ENCODE results near the gene CCDC24.

DNA sequence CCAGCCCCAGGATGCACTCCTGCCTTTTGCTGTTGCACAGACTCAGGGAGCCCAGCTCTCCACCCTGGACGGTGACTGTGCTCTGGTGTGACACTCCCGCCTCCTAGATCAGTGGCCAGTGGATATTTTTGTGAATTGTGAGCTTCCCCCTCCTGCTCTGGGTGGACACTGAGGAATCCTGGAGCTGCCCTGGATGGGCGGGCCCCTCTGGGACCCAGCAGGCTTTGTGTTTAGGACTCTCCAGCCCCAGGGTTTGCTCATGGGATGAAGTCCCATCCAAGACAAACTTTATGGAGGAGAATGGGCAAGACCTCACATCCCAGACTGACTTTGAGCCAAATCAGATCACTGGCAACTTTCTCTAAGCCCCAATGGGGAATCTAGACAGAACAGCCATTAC, 23.8 kb downstream of the CCDC24 start:
- TF ChIP-seq POLR2AphosphoS5 (IDR thresholded peaks at IDR 0.05), result no peak
- TF ChIP-seq, protein P1, sequence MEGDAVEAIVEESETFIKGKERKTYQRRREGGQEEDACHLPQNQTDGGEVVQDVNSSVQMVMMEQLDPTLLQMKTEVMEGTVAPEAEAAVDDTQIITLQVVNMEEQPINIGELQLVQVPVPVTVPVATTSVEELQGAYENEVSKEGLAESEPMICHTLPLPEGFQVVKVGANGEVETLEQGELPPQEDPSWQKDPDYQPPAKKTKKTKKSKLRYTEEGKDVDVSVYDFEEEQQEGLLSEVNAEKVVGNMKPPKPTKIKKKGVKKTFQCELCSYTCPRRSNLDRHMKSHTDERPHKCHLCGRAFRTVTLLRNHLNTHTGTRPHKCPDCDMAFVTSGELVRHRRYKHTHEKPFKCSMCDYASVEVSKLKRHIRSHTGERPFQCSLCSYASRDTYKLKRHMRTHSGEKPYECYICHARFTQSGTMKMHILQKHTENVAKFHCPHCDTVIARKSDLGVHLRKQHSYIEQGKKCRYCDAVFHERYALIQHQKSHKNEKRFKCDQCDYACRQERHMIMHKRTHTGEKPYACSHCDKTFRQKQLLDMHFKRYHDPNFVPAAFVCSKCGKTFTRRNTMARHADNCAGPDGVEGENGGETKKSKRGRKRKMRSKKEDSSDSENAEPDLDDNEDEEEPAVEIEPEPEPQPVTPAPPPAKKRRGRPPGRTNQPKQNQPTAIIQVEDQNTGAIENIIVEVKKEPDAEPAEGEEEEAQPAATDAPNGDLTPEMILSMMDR (IDR thresholded peaks at IDR 0.05 in 8 of 11, conservative IDR thresholded peaks at IDR 0.05 in 3 of 11), result no peak
